GM12878 (cell line): ENCODE data around the gene PELO. TPM values are rescaled to one million over a fixed set of nuclear protein-coding genes. Genes with fewer than 3 reads are reported as not detected.

ENCODE experiments used
- ASH2L ChIP-seq: fragments of 300-600, 200-600 bp; sonication (generic); IDR thresholded peaks from 2 replicates; pipeline ENCODE4 v1.6.1; 2017; ENCODE audit warnings: low read depth, mild to moderate bottlenecking, borderline replicate concordance
- BCL3 ChIP-seq: IDR thresholded peaks from 2 replicates; pipeline ENCODE4 v1.6.1; 2011; ENCODE audit warnings: borderline replicate concordance, low read depth, mild to moderate bottlenecking, moderate library complexity, low read length; ENCODE audit not compliant: insufficient read depth, poor library complexity, severe bottlenecking
- BHLHE40 ChIP-seq, 2 experiments: fragments of 450-650 bp in 1 of 2; IDR thresholded peaks; 2 replicates each; pipeline ENCODE4 v1.6.1; 2011 to 2017; ENCODE audit warnings: low read depth in 2 of 2, borderline replicate concordance in 1 of 2, improper control_type of control experiment in 1 of 2, low read length in 1 of 2, mild to moderate bottlenecking in 1 of 2
- E2F8 ChIP-seq: fragments of 450-650 bp; IDR thresholded peaks from 2 replicates; pipeline ENCODE4 v1.6.1; 2018; ENCODE audit warnings: mild to moderate bottlenecking, low read depth, moderate library complexity; ENCODE audit not compliant: partially characterized antibody
- EGR1 ChIP-seq, 2 experiments: IDR thresholded peaks; 1 replicate in 1 of 2; 2 replicates in 1 of 2; pipeline ENCODE4 v1.6.1; 2011 to 2012; ENCODE audit warnings: low read depth in 2 of 2, low read length in 2 of 2, borderline replicate concordance in 1 of 2, mild to moderate bottlenecking in 1 of 2, moderate library complexity in 1 of 2
- FOXK2 ChIP-seq: fragments of 450-650 bp; IDR thresholded peaks from 2 replicates; pipeline ENCODE4 v1.6.1; 2017; ENCODE audit warnings: mild to moderate bottlenecking, moderate library complexity
- HSF1 ChIP-seq: fragments of 150-350 bp; IDR thresholded peaks from 2 replicates; pipeline ENCODE4 v1.6.1; 2014; ENCODE audit warnings: mild to moderate bottlenecking, low read depth, low read length
- JUNB ChIP-seq: IDR thresholded peaks from 2 replicates; pipeline ENCODE4 v1.6.1; 2016; ENCODE audit warnings: antibody characterized with exemption, mild to moderate bottlenecking
- KLF5 ChIP-seq: fragments of 450-650 bp; IDR thresholded peaks from 2 replicates; pipeline ENCODE4 v1.6.1; 2014; ENCODE audit warnings: mild to moderate bottlenecking; ENCODE audit not compliant: partially characterized antibody
- MAX ChIP-seq: IDR thresholded peaks from 2 replicates; pipeline ENCODE4 v1.6.1; 2012; ENCODE audit warnings: low read depth, low read length, improper control_type of control experiment
- MEF2A ChIP-seq: IDR thresholded peaks from 2 replicates; pipeline ENCODE4 v1.6.1; 2011; ENCODE audit warnings: low read depth, mild to moderate bottlenecking, low read length, moderate library complexity; ENCODE audit not compliant: insufficient read depth
- MTA2 ChIP-seq: fragments of 450-650 bp; IDR thresholded peaks from 2 replicates; pipeline ENCODE4 v1.6.1; 2016; ENCODE audit warnings: low read depth, mild to moderate bottlenecking, moderate library complexity
- NFYA ChIP-seq: IDR thresholded peaks from 2 replicates; pipeline ENCODE4 v1.6.1; 2011; ENCODE audit warnings: low read depth, mild to moderate bottlenecking, low read length, improper control_type of control experiment, borderline replicate concordance
- NKRF ChIP-seq: fragments of 450-650 bp; conservative IDR thresholded peaks from 2 replicates; pipeline ENCODE4 v1.6.1; 2017; ENCODE audit warnings: mild to moderate bottlenecking, moderate library complexity
- NR2F1 ChIP-seq: fragments of 450-650 bp; conservative IDR thresholded peaks from 2 replicates; pipeline ENCODE4 v1.6.1; 2017; ENCODE audit warnings: mild to moderate bottlenecking
- NRF1 ChIP-seq: conservative IDR thresholded peaks from 2 replicates; pipeline ENCODE4 v1.6.1; 2011; ENCODE audit warnings: mild to moderate bottlenecking, low read depth, low read length, improper control_type of control experiment
- RBBP5 ChIP-seq: fragments of 200-600 bp; sonication (generic); conservative IDR thresholded peaks from 2 replicates; pipeline ENCODE4 v1.6.1; 2016
- RCOR1 ChIP-seq: conservative IDR thresholded peaks from 2 replicates; pipeline ENCODE4 v1.6.1; 2012; ENCODE audit warnings: low read depth, low read length, improper control_type of control experiment
- SMC3 ChIP-seq: IDR thresholded peaks from 2 replicates; pipeline ENCODE4 v1.6.1; 2011; ENCODE audit warnings: low read length, improper control_type of control experiment, borderline replicate concordance
- STAT3 ChIP-seq: IDR thresholded peaks from 2 replicates; pipeline ENCODE4 v1.6.1; 2011; ENCODE audit warnings: low read depth, low read length, improper control_type of control experiment
- ZZZ3 ChIP-seq: IDR thresholded peaks from 2 replicates; pipeline ENCODE4 v1.6.1; 2011; ENCODE audit warnings: low read depth; ENCODE audit not compliant: control insufficient read depth, insufficient read length
- polyA plus RNA-seq, 11 experiments: library from polyadenylated mRNA; depleted of rRNA in 4 of 11; unstranded in 6 of 11; stranded (reverse) in 5 of 11; fragments of >200 nt; fragmentation: Nextera tagmentation in 4 of 11; fragmentation: Illumina TruSeq in 1 of 11; extraction: Ambion mirVana in 4 of 11; extraction: Trizol in 1 of 11; gene quantifications; 1 replicate in 1 of 11; 2 replicates in 10 of 11; pipeline versions ENCODE4 v1.2.1 to v1.2.3, GENCODE V29; 2011 to 2016; ENCODE audit warnings: inconsistent platforms in 2 of 11, missing spikeins in 2 of 11, low read depth in 1 of 11
- total RNA-seq, 4 experiments: library from RNA; depleted of rRNA in 3 of 4; stranded (reverse); fragments of >200 nt in 3 of 4; fragmentation: Illumina TruSeq in 1 of 4; extraction: Trizol in 1 of 4; gene quantifications; 2 replicates each; pipeline versions ENCODE4 v1.2.1 to v1.2.3, GENCODE V29; 2013 to 2021

PELO gene
- total and polyA plus RNA-seq, 10 of the 15 experiments (the other 5 are each of a cell fraction or from before 2014, with no cell fraction given) = 5.6 to 11.9 (median 8.7) TPM

GRCh38 chr5:52771343-52772039 lies 16.2 kb upstream of the PELO start (continued):
- TF ChIP-seq RBBP5 (no peak), KLF5 (no peak), SMC3 (no peak), BHLHE40 (IDR thresholded peaks at IDR 0.05; ENCODE audit: borderline replicate concordance in 1 of 2, low read depth in 2 of 2, low read length in 1 of 2) (no peak), STAT3 (no peak), NR2F1 (no peak), BCL3 (no peak), JUNB (peak; percentile 32; the same call in 1 of the 2 replicates), ZZZ3 (no peak), NKRF (no peak), FOXK2 (no peak), EGR1 (IDR thresholded peaks at IDR 0.05; ENCODE audit: borderline replicate concordance in 1 of 2, low read depth in 2 of 2, low read length in 2 of 2) (no peak), NRF1 (no peak), MAX (no peak), MEF2A (0 out of 2 replicates have a peak, but pooled peaks have one; percentile 5), MTA2 (no peak), HSF1 (no peak), E2F8 (no peak), NFYA (no peak), ASH2L (no peak), RCOR1 (no peak)
